Measurements from ENCODE around the gene PRR35. TPM values are rescaled to one million over a fixed set of nuclear protein-coding genes. Genes with fewer than 3 reads are reported as not detected.

The PRR35 gene
- total and polyA plus RNA-seq, 2 experiments from 2014 or later = not detected

- peaks cover 31% of the 10 kb centered on the region for H3F3A ChIP-seq (ENCODE audit: insufficient read depth)
- H3K9me3 ChIP-seq (ENCODE audit: low read depth) = no peaks in the 10 kb centered on the region
- no peaks in the 10 kb centered on the region for H4K20me1 ChIP-seq (ENCODE audit: insufficient read depth)
- in situ Hi-C loops (cut with MboI) = no loop called here
- peak overlapping the region; percentile 85 for H3K27ac ChIP-seq
- H3K4me1 ChIP-seq (ENCODE audit: insufficient read depth) = peaks cover 31% of the 10 kb centered on the region
- TF ChIP-seq EZH2phosphoT487 (IDR thresholded peaks at IDR 0.05; ENCODE audit: insufficient read depth, low read depth) = no peak
- no peaks in the 10 kb centered on the region for H3K36me3 ChIP-seq (ENCODE audit: low read depth)
- peak overlapping the region; percentile 92 for H3K4me2 ChIP-seq (ENCODE audit: unreplicated experiment)
- WGBS, 2 experiments (ENCODE audit: low coverage in 1 of 2, low lambda C conversion rate in 2 of 2, missing lambda C conversion rate in 2 of 2) = 31 to 37% methylated on average over 10 to 12 of the region's 12 CpGs
- no peak overlapping the region for H2AFZ ChIP-seq
- peaks cover 71% of the 10 kb centered on the region for H3K79me2 ChIP-seq (ENCODE audit: insufficient read depth)
- H3K4me3 ChIP-seq = peak overlapping the region; percentile 86
- DNase-seq = no peak
- peak overlapping the region; percentile 83 for H3K9ac ChIP-seq
- H3K9me2 ChIP-seq (ENCODE audit: insufficient read depth) = no peaks in the 10 kb centered on the region
- H3K27me3 ChIP-seq (replicated peaks; ENCODE audit: insufficient read depth) = no peaks in the 10 kb centered on the region
Measured at GRCh38 chr16:529012-529575, 31.1 kb upstream of the PRR35 start.

- H4K20me1 ChIP-seq (ENCODE audit: insufficient read depth) = no peaks in the 10 kb centered on the region
- no peaks in the 10 kb centered on the region for H3K9me3 ChIP-seq (ENCODE audit: low read depth)
- no peak overlapping the region for H3K4me2 ChIP-seq (ENCODE audit: unreplicated experiment)
- H3K9me2 ChIP-seq (ENCODE audit: insufficient read depth) = no peaks in the 10 kb centered on the region
- no peak for TF ChIP-seq EZH2 (IDR thresholded peaks at IDR 0.05; ENCODE audit: insufficient read depth, poor library complexity, severe bottlenecking)
- TF ChIP-seq EZH2phosphoT487 (IDR thresholded peaks at IDR 0.05; ENCODE audit: insufficient read depth, low read depth) = no peak
- H3K79me2 ChIP-seq (ENCODE audit: insufficient read depth) = peaks cover 83% of the 10 kb centered on the region
- in situ Hi-C loops (cut with MboI) = no loop called here
- WGBS, 2 experiments (ENCODE audit: low coverage in 1 of 2, low lambda C conversion rate in 2 of 2, missing lambda C conversion rate in 2 of 2) = 77 to 81% methylated on average over 21 to 23 of the region's 23 CpGs
- no peaks in the 10 kb centered on the region for H3K27me3 ChIP-seq (replicated peaks; ENCODE audit: insufficient read depth)
- H3K4me3 ChIP-seq = peak overlapping the region; percentile 86; the same call in 1 of the 2 replicates
- H3K27ac ChIP-seq = peak overlapping the region; percentile 85
- no peak overlapping the region for H2AFZ ChIP-seq
- DNase-seq = no peak
- H3K36me3 ChIP-seq (ENCODE audit: low read depth) = no peaks in the 10 kb centered on the region
- peaks cover 25% of the 10 kb centered on the region for H3K4me1 ChIP-seq (ENCODE audit: insufficient read depth)
- H3F3A ChIP-seq (ENCODE audit: insufficient read depth) = peaks cover 22% of the 10 kb centered on the region
- peak overlapping the region; percentile 83 for H3K9ac ChIP-seq
Measured at GRCh38 chr16:530111-530817, 29.9 kb upstream of the PRR35 start.

GRCh38 chr16:531494-532125 lies 28.6 kb upstream of the PRR35 start:
- H3K36me3 ChIP-seq (ENCODE audit: low read depth) = no peaks in the 10 kb centered on the region
- no peaks in the 10 kb centered on the region for H3K9me2 ChIP-seq (ENCODE audit: insufficient read depth)
- no peaks in the 10 kb centered on the region for H3K9me3 ChIP-seq (ENCODE audit: low read depth)
- no peak for DNase-seq
- peaks cover 13% of the 10 kb centered on the region for H3F3A ChIP-seq (ENCODE audit: insufficient read depth)
- TF ChIP-seq EZH2 (IDR thresholded peaks at IDR 0.05; ENCODE audit: insufficient read depth, poor library complexity, severe bottlenecking) (no peak), EZH2phosphoT487 (IDR thresholded peaks at IDR 0.05; ENCODE audit: insufficient read depth, low read depth) (no peak)
- peaks cover 89% of the 10 kb centered on the region for H3K79me2 ChIP-seq (ENCODE audit: insufficient read depth)
- in situ Hi-C loops (cut with MboI) = no loop called here
- H3K4me2 ChIP-seq (ENCODE audit: unreplicated experiment) = no peak overlapping the region
- WGBS, 2 experiments (ENCODE audit: low coverage in 1 of 2, low lambda C conversion rate in 2 of 2, missing lambda C conversion rate in 2 of 2) = 88 to 92% methylated on average over 9 to 16 of the region's 16 CpGs
- no peak overlapping the region for H3K27ac ChIP-seq
- H3K9ac ChIP-seq = no peak overlapping the region
- H4K20me1 ChIP-seq (ENCODE audit: insufficient read depth) = no peaks in the 10 kb centered on the region
- peaks cover 18% of the 10 kb centered on the region for H3K4me1 ChIP-seq (ENCODE audit: insufficient read depth)
- H3K27me3 ChIP-seq (replicated peaks; ENCODE audit: insufficient read depth) = no peaks in the 10 kb centered on the region
- H3K4me3 ChIP-seq = no peak overlapping the region
- no peak overlapping the region for H2AFZ ChIP-seq

- Histone ChIP-seq H3K27me3 (replicated peaks; ENCODE audit: insufficient read depth) (no peaks in the 10 kb centered on the region), H3K9ac (no peak overlapping the region), H3K79me2 (ENCODE audit: insufficient read depth) (peaks cover 100% of the 10 kb centered on the region), H3K4me1 (ENCODE audit: insufficient read depth) (peaks cover 18% of the 10 kb centered on the region), H3K4me3 (no peak overlapping the region), H3K36me3 (ENCODE audit: low read depth) (no peaks in the 10 kb centered on the region), H4K20me1 (ENCODE audit: insufficient read depth) (no peaks in the 10 kb centered on the region), H3F3A (ENCODE audit: insufficient read depth) (peaks cover 13% of the 10 kb centered on the region), H3K27ac (no peak overlapping the region), H3K9me3 (ENCODE audit: low read depth) (no peaks in the 10 kb centered on the region), H3K9me2 (ENCODE audit: insufficient read depth) (no peaks in the 10 kb centered on the region), H2AFZ (no peak overlapping the region), H3K4me2 (ENCODE audit: unreplicated experiment) (no peak overlapping the region)
- WGBS, 2 experiments (ENCODE audit: low coverage in 1 of 2, low lambda C conversion rate in 2 of 2, missing lambda C conversion rate in 2 of 2) = 84% methylated on average over 27 to 29 of the region's 30 CpGs
- in situ Hi-C loops (cut with MboI) = no loop called here
- TF ChIP-seq EZH2 (IDR thresholded peaks at IDR 0.05; ENCODE audit: insufficient read depth, poor library complexity, severe bottlenecking) (no peak), EZH2phosphoT487 (IDR thresholded peaks at IDR 0.05; ENCODE audit: insufficient read depth, low read depth) (no peak)
- no peak for DNase-seq
Measured at GRCh38 chr16:533391-534123, 26.6 kb upstream of the PRR35 start.
